Activated CD4-positive, alpha-beta memory T cell treated with anti-CD3 and anti-CD28 coated beads for 36 hours (primary cell): ENCODE data around the gene SMC3. TPM values are rescaled to one million over a fixed set of nuclear protein-coding genes. Genes with fewer than 3 reads are reported as not detected.
"Not testable (repeated sequence)": the region's sequence is repeated elsewhere in the genome, so short reads cannot be mapped to it uniquely, and the experiment has no call there.

Experiments
- CTCF ChIA-PET: fragments of 350-600 bp; sonication (Branson Sonifier 250); formaldehyde crosslinking; loops from one replicate; lab custom pipeline; 2021; ENCODE audit warnings: antibody characterized with exemption, inconsistent platforms; lab: Charles Lee
- POLR2A ChIA-PET: fragments of 350-600 bp; sonication (Branson Sonifier 250); formaldehyde crosslinking; loops from one replicate; lab custom pipeline; 2021; ENCODE audit warnings: antibody characterized with exemption; lab: Charles Lee
- DNase-seq: peaks from one replicate; pipeline ENCODE4 v3.0.0-alpha.2; 2020
- H3K27ac Mint-ChIP-seq: one replicate; pipeline ENCODE4 v1.8.0; 2021; ENCODE audit warnings: mixed read lengths
- H3K27me3 Mint-ChIP-seq: one replicate; pipeline ENCODE4 v1.8.0; 2021; ENCODE audit warnings: mixed read lengths
- H3K36me3 Mint-ChIP-seq: one replicate; pipeline ENCODE4 v1.8.0; 2021; ENCODE audit warnings: mixed read lengths
- H3K4me1 Mint-ChIP-seq: one replicate; pipeline ENCODE4 v1.8.0; 2021; ENCODE audit warnings: low read depth, mixed read lengths
- H3K4me3 Mint-ChIP-seq: one replicate; pipeline ENCODE4 v1.8.0; 2021; ENCODE audit warnings: mild to moderate bottlenecking, mixed read lengths
- H3K9me3 Mint-ChIP-seq: one replicate; pipeline ENCODE4 v1.8.0; 2021; ENCODE audit warnings: mixed read lengths
- intact Hi-C: fragments of 100-400 bp; cut with micrococcal nuclease; formaldehyde crosslinking; loops from one replicate; pipeline ENCODE4 v1.15.1; 2023
- total RNA-seq, 2 experiments: library from RNA; stranded (reverse); gene quantifications; one replicate each; pipeline ENCODE4 v1.2.3, GENCODE V29; 2021

Gene SMC3
- total RNA-seq, 2 experiments from 2014 or later: 89.5 to 92.2 TPM

GRCh38 chr10:110625951-110626855, 58.7 kb downstream of the SMC3 start:
- Mint-ChIP-seq H3K36me3 (peaks cover 3% of the 10 kb centered on the region), H3K27me3 (peaks cover 3% of the 10 kb centered on the region), H3K27ac (no peak overlapping the region), H3K4me3 (no peak overlapping the region), H3K9me3 (peaks cover 2% of the 10 kb centered on the region), H3K4me1 (no peaks in the 10 kb centered on the region)
- intact Hi-C loops: no loop called here
- no peak for DNase-seq
- CTCF ChIA-PET: no interaction called here
- POLR2A ChIA-PET: no interaction called here

- H3K36me3 Mint-ChIP-seq: peaks cover 3% of the 10 kb centered on the region
- DNase-seq: no peak
- ChIA-PET POLR2A (no interaction called here), CTCF (no interaction called here)
- H3K4me3 Mint-ChIP-seq: no peak overlapping the region
- intact Hi-C loops: no loop called here
- no peaks in the 10 kb centered on the region for H3K4me1 Mint-ChIP-seq
- H3K27me3 Mint-ChIP-seq: peaks cover 3% of the 10 kb centered on the region
- H3K9me3 Mint-ChIP-seq: peaks cover 2% of the 10 kb centered on the region
- no peak overlapping the region for H3K27ac Mint-ChIP-seq
Measured at GRCh38 chr10:110628161-110628560, 60.7 kb downstream of the SMC3 start.

GRCh38 chr10:110629680-110630191, 62.2 kb downstream of the SMC3 start:
- Mint-ChIP-seq H3K4me3 (no peak overlapping the region), H3K36me3 (peaks cover 3% of the 10 kb centered on the region), H3K27me3 (peaks cover 5% of the 10 kb centered on the region), H3K4me1 (no peaks in the 10 kb centered on the region), H3K27ac (no peak overlapping the region), H3K9me3 (peaks cover 2% of the 10 kb centered on the region)
- POLR2A ChIA-PET: no interaction called here
- DNase-seq: no peak
- CTCF ChIA-PET: no interaction called here
- intact Hi-C loops: no loop called here

DNA sequence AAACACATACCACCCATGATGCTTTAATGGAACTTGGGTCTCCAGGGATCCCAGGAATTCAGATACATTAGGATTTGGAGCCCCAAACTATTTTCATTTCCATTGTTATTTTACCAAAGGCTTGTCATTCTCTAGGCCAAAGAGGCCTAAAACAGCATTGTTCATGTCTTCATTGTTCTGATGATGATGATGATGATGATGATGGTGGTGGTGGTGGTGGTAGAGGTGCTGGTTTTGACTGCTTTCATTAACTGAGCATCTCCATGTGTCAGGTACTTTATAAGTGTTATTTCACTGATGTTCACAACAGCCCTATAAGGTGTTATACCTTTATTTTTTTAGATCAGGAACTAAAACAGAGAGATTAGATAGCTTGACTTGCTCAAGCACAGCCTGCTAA, 64.4 kb downstream of the SMC3 start:
- no peak for DNase-seq
- POLR2A ChIA-PET: no interaction called here
- CTCF ChIA-PET: no interaction called here
- Mint-ChIP-seq H3K9me3 (peaks cover 2% of the 10 kb centered on the region), H3K4me1 (no peaks in the 10 kb centered on the region), H3K4me3 (no peak overlapping the region), H3K27ac (no peak overlapping the region), H3K27me3 (peaks cover 5% of the 10 kb centered on the region), H3K36me3 (peaks cover 3% of the 10 kb centered on the region)
- intact Hi-C loops: no loop called here

- peaks cover 2% of the 10 kb centered on the region for H3K9me3 Mint-ChIP-seq
- no peak overlapping the region for H3K4me3 Mint-ChIP-seq
- peaks cover 5% of the 10 kb centered on the region for H3K27me3 Mint-ChIP-seq
- intact Hi-C loops: no loop called here
- ChIA-PET CTCF (no interaction called here), POLR2A (no interaction called here)
- H3K4me1 Mint-ChIP-seq: no peaks in the 10 kb centered on the region
- peaks cover 3% of the 10 kb centered on the region for H3K36me3 Mint-ChIP-seq
- no peak overlapping the region for H3K27ac Mint-ChIP-seq
- no peak for DNase-seq
Measured at GRCh38 chr10:110632591-110633215, 65.2 kb downstream of the SMC3 start.

DNA sequence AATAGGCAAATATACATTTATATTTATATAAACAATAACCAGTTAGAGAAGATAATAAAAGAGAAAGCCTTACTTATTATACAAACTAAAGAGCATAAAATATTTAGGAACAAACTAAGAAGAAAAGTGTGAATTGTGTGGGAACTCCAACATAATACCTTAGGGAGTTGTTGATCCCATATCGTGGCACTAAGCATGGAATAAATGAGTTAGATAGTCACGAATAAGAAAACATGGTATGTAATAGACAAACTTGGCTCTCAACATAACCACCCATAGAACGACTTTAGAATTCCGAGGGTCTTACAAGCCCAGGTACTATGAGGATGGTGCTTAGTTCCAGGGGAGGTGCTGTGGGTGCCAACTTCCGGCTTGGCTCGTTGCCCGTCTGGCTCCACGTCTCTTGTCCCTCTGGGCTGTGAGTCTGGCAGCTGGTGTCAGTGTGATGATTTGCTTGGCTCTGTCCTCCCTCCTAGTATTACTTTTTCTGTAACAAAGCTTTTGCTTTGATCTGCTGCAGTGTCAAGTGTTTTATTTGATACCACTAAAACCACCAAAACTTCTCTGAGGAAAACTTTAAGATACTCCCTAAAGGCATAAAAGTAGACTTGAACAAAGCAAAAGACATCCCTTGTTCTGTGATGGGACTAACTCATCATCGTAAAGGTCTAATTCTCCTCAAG, 67.2 kb downstream of the SMC3 start:
- no peak for DNase-seq
- Mint-ChIP-seq H3K36me3 (no peaks in the 10 kb centered on the region), H3K4me3 (no peak overlapping the region), H3K4me1 (no peaks in the 10 kb centered on the region), H3K27me3 (peaks cover 2% of the 10 kb centered on the region), H3K27ac (no peak overlapping the region), H3K9me3 (no peaks in the 10 kb centered on the region)
- intact Hi-C loops: no loop called here
- ChIA-PET CTCF (no interaction called here), POLR2A (no interaction called here)

DNA sequence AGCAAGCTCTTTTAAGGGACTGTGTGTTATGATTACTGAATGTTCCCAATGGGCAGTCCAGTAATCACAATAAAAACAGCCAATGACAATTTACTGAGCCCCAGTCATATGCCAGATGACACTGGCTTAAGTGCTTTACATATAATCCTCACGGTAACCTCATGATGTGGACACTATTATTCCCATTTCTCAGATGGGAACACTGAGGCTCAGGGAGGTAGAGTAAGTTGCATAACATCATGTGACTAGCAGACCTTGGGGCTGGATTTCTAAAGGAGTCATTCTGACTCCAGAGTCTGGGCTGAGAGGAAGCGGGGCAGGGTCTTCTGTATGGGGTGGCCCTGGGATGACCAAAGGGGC, 69.1 kb downstream of the SMC3 start:
- ChIA-PET POLR2A (no interaction called here), CTCF (interaction anchor here (1.4 kb wide), 1 partner anchor 36 kb away, joined by 5 read pairs; no protein-coding TSS in a partner anchor)
- intact Hi-C loops: no loop called here
- H3K4me1 Mint-ChIP-seq: peaks cover 6% of the 10 kb centered on the region
- H3K4me3 Mint-ChIP-seq: no peak overlapping the region
- no peaks in the 10 kb centered on the region for H3K9me3 Mint-ChIP-seq
- H3K27me3 Mint-ChIP-seq: peaks cover 8% of the 10 kb centered on the region
- no peak overlapping the region for H3K27ac Mint-ChIP-seq
- no peaks in the 10 kb centered on the region for H3K36me3 Mint-ChIP-seq
- no peak for DNase-seq

- no peak for DNase-seq
- no peaks in the 10 kb centered on the region for H3K36me3 Mint-ChIP-seq
- ChIA-PET POLR2A (no interaction called here), CTCF (interaction anchor here (1.4 to 1.5 kb wide), 2 partner anchors 26 to 35 kb away, joined by 4 to 5 read pairs; no protein-coding TSS in a partner anchor)
- peaks cover 11% of the 10 kb centered on the region for H3K27me3 Mint-ChIP-seq
- no peak overlapping the region for H3K27ac Mint-ChIP-seq
- H3K4me3 Mint-ChIP-seq: no peak overlapping the region
- intact Hi-C loops: no loop called here
- peaks cover 10% of the 10 kb centered on the region for H3K4me1 Mint-ChIP-seq
- H3K9me3 Mint-ChIP-seq: no peaks in the 10 kb centered on the region
Measured at GRCh38 chr10:110636932-110637557, 69.5 kb downstream of the SMC3 start.

DNA sequence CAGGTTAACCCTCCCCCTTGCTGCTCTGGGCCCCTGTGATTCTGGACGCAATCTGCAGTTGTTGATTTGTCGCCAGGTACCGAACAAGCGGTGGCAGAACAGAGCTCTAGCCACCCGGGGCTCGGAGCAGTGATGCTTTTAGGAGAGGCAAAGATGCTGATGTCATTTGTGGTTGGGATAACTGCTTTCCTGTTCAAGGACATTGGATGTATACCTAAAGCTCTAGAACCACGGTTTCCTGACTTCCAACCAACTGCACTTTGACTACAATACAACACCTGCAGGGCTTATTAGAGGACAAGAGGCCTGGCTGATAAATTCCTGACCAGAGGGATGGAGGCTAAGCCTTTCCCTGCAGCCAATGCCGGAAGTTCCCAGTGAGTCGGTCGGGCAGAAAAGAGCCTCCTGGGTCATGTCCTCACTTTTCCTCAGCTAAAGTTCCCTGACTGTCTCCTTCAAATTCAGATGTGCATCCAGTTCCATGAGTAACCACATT, 70.1 kb downstream of the SMC3 start:
- H3K4me1 Mint-ChIP-seq: peaks cover 14% of the 10 kb centered on the region
- ChIA-PET CTCF (interaction anchor here (1.4 to 1.5 kb wide), 2 partner anchors 27 to 35 kb away, joined by 4 to 5 read pairs; no protein-coding TSS in a partner anchor), POLR2A (no interaction called here)
- no peak overlapping the region for H3K27ac Mint-ChIP-seq
- H3K4me3 Mint-ChIP-seq: no peak overlapping the region
- H3K9me3 Mint-ChIP-seq: no peaks in the 10 kb centered on the region
- DNase-seq: no peak
- intact Hi-C loops: no loop called here
- H3K27me3 Mint-ChIP-seq: peaks cover 17% of the 10 kb centered on the region
- no peaks in the 10 kb centered on the region for H3K36me3 Mint-ChIP-seq

GRCh38 chr10:110638319-110638718, 70.8 kb downstream of the SMC3 start:
- Mint-ChIP-seq H3K36me3 (no peaks in the 10 kb centered on the region), H3K9me3 (no peaks in the 10 kb centered on the region), H3K4me1 (peaks cover 18% of the 10 kb centered on the region), H3K27ac (no peak overlapping the region), H3K4me3 (no peak overlapping the region), H3K27me3 (peaks cover 23% of the 10 kb centered on the region)
- intact Hi-C loops: no loop called here
- POLR2A ChIA-PET: no interaction called here
- no peak for DNase-seq
- CTCF ChIA-PET: interaction anchor here (0.6 to 1.5 kb wide), 2 partner anchors 28 to 527 kb away, joined by 4 read pairs; no protein-coding TSS in a partner anchor

- H3K4me1 Mint-ChIP-seq: peaks cover 19% of the 10 kb centered on the region
- H3K4me3 Mint-ChIP-seq, H3K9me3 Mint-ChIP-seq, DNase-seq, H3K36me3 Mint-ChIP-seq, POLR2A ChIA-PET, intact Hi-C loops, H3K27ac Mint-ChIP-seq: not testable (repeated sequence)
- H3K27me3 Mint-ChIP-seq: peaks cover 24% of the 10 kb centered on the region
- CTCF ChIA-PET: interaction anchor here (0.6 kb wide), 1 partner anchor 69 kb away, joined by 3 read pairs; no protein-coding TSS in a partner anchor
Measured at GRCh38 chr10:110639046-110639445, 71.6 kb downstream of the SMC3 start.
